ENCODE measurements around the gene AGXT. TPM values are rescaled to one million over a fixed set of nuclear protein-coding genes. Genes with fewer than 3 reads are reported as not detected.

The AGXT gene
- total RNA-seq (2022; extraction: Qiagen RNA extraction; ENCODE audit: low read depth), result not detected in 5 replicates

GRCh38 chr2:240868286-240869108 is at the start of gene AGXT:
Gene AGXT (plus strand): TSS chr2:240868824. CDS start chr2:240868866, 42 bp downstream.

DNA sequence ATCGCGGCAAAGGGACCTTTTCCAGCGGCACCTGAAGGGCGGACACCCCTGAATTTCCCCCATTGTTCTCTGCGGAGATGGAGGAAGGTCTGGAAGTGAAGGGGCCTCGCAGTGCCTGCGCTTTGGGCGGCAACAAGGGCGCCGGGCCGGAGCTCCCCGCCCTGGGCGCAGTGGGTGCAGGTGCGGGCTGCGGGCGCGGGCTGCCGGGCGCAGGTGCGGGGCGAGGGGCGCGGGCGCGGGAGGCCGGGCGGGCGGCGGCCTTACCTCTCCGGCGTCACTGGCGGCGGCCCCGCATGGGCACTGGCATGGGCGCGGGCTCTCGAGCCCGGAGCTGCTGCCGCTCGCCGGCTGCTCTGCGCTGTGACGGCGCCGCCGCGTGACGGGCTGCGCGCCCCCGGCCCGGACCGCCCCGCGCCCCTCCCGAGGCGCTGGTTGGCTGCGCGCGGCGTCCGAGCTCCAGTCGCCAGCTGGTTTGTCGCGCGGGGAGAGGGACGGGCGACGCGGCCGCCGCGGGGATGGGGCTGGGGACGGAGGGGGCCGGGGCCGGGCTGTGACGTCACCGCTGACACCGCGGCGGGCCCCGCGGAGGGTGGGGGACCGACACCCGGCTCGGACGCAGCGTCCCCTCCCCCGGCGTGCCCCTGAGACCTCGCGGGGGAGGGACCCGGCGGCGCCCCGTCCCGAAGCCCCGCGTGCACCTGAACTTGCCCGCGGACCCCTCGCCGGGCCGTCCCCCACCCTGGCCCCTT is 48.6 kb upstream of the AGXT start, which contains the start of gene KIF1A:
TSS of gene KIF1A (minus strand) at position 362 of the 749 bp plus-strand sequence. CDS start 22,467 bp downstream, outside the sequence.

GRCh38 chr2:240895656-240896388 is 27.2 kb downstream of the AGXT start, which contains the start of gene MAB21L4:
Gene MAB21L4 (minus strand): TSS chr2:240896156. CDS start chr2:240895997, 159 bp downstream.

GRCh38 chr2:240906141-240906910 is 37.7 kb downstream of the AGXT start, which contains the start of gene CROCC2:
Gene CROCC2 (plus strand): TSS chr2:240906336. CDS start chr2:240906514, 178 bp downstream.

Other genes with a start within 250 kb of the AGXT start
- 0.62 to 1.0 TPM (median 0.71 TPM) in 5 replicates for gene GPR35, start 243.3 kb upstream of the AGXT start, total RNA-seq (2022; extraction: Qiagen RNA extraction; ENCODE audit: low read depth)
- not detected in 5 replicates for gene AQP12B, start 185.9 kb upstream of the AGXT start, total RNA-seq (2022; extraction: Qiagen RNA extraction; ENCODE audit: low read depth)
- not detected in 5 replicates for gene AQP12A, start 177.0 kb upstream of the AGXT start, total RNA-seq (2022; extraction: Qiagen RNA extraction; ENCODE audit: low read depth)
- 0.48 to 1.3 TPM (median 0.83 TPM) in 5 replicates for gene KIF1A, start 48.6 kb upstream of the AGXT start, total RNA-seq (2022; extraction: Qiagen RNA extraction; ENCODE audit: low read depth)
- gene MAB21L4, start 27.3 kb downstream of the AGXT start, total RNA-seq (2022; extraction: Qiagen RNA extraction; ENCODE audit: low read depth), result 0.26 to 0.49 TPM (median 0.37 TPM) in 5 replicates
- not detected in 5 replicates for gene CROCC2, start 37.5 kb downstream of the AGXT start, total RNA-seq (2022; extraction: Qiagen RNA extraction; ENCODE audit: low read depth)
- 0.79 to 2.5 TPM (median 1.2 TPM) in 5 replicates for gene SNED1, start 129.8 kb downstream of the AGXT start, total RNA-seq (2022; extraction: Qiagen RNA extraction; ENCODE audit: low read depth)
- gene MTERF4, start 233.5 kb downstream of the AGXT start, total RNA-seq (2022; extraction: Qiagen RNA extraction; ENCODE audit: low read depth), result 22.7 to 28.6 TPM (median 26.2 TPM) in 5 replicates